GM13976 (cell line): ENCODE results near the gene LRRC4B.
"Not testable (repeated sequence)": the region's sequence is repeated elsewhere in the genome, so short reads cannot be mapped to it uniquely, and the experiment has no call there.

ENCODE experiments used
- DNase-seq: peaks from one replicate; pipeline ENCODE4 v3.0.0; 2012; ENCODE audit warnings: low spot score
- CTCF ChIP-seq: IDR thresholded peaks from 2 replicates; pipeline ENCODE4 v1.5.1; 2012; ENCODE audit warnings: borderline replicate concordance, mild to moderate bottlenecking; ENCODE audit not compliant: insufficient read depth; ENCODE audit errors: extremely low read depth, missing control alignments, control extremely low read depth
- in situ Hi-C: fragments of 300-500 bp; cut with MboI; formaldehyde crosslinking; loops from one replicate; pipeline ENCODE4 v1.12.0; 2022; ENCODE audit warnings: low sequenced_read_pairs, mixed read lengths, inconsistent platforms; ENCODE audit not compliant: unreplicated experiment

LRRC4B gene

GRCh38 chr19:50531171-50531612, 37.0 kb downstream of the LRRC4B start:
- in situ Hi-C loops, result loop anchor here (25.0 kb wide), 1 partner anchor 256 kb away; the partner anchor contains the start of gene ACP4
- TF ChIP-seq CTCF, result no peak
- DNase-seq, result no peak

GRCh38 chr19:50528052-50528451, 40.2 kb downstream of the LRRC4B start:
- DNase-seq, result not testable (repeated sequence)
- in situ Hi-C loops, result loop anchor here (25.0 kb wide), 1 partner anchor 259 kb away; the partner anchor contains the start of gene ACP4

- DNase-seq, result no peak
- in situ Hi-C loops, result no loop called here
- no peak for TF ChIP-seq CTCF
Observed at GRCh38 chr19:50522881-50523280, 45.4 kb downstream of the LRRC4B start.

- in situ Hi-C loops, result no loop called here
- TF ChIP-seq CTCF, result no peak
- DNase-seq, result no peak
Observed at GRCh38 chr19:50520822-50521465, 47.3 kb downstream of the LRRC4B start.

GRCh38 chr19:50519006-50519575, 49.1 kb downstream of the LRRC4B start:
- DNase-seq, result no peak
- in situ Hi-C loops, result no loop called here
- TF ChIP-seq CTCF, result no peak

- in situ Hi-C loops, result no loop called here
- no peak for DNase-seq
- TF ChIP-seq CTCF, result no peak
Observed at GRCh38 chr19:50518091-50519005, 49.9 kb downstream of the LRRC4B start.
